IMR-90 (cell line): ENCODE results near the gene TSPAN19. TPM values are rescaled to one million over a fixed set of nuclear protein-coding genes. Genes with fewer than 3 reads are reported as not detected.

ENCODE experiments used
- ATAC-seq: fragments of 200-7000 bp; cut with Tn5 transposase; 2 replicates; pipeline ENCODE4 v1.9.1; 2020; ENCODE audit warnings: low read depth, mild to moderate bottlenecking, moderate library complexity
- BruUV-seq: library from RNA; stranded (reverse); fragments of 400-500 nt; replicated peaks from 2 replicates; lab custom pipeline; 2021; lab: Mats Ljungman, UMichigan
- CTCF ChIA-PET: fragments of 300-600 bp; formaldehyde crosslinking; extraction: SDS; loops from one replicate; lab custom pipeline; 2021; ENCODE audit warnings: antibody characterized with exemption; lab: Yijun Ruan, JAX
- POLR2A ChIA-PET: fragments of 300-600 bp; sonication (Branson Sonifier 250); formaldehyde crosslinking; loops from one replicate; lab custom pipeline; 2022; ENCODE audit warnings: antibody characterized with exemption; ENCODE audit not compliant: unreplicated experiment; lab: Charles Lee
- DNase-seq: peaks from one replicate; pipeline ENCODE4 v3.0.0; 2013
- H2AFZ ChIP-seq: replicated peaks from 2 replicates; pipeline ENCODE3; 2013; ENCODE audit warnings: low read length, mild to moderate bottlenecking; ENCODE audit not compliant: poor library complexity
- H2AK5ac ChIP-seq: 2 replicates; pipeline ENCODE4 v1.6.1; 2013; ENCODE audit warnings: low read depth, low read length, inconsistent platforms
- H2AK9ac ChIP-seq: replicated peaks from 2 replicates; pipeline ENCODE3; 2013; ENCODE audit warnings: mild to moderate bottlenecking, low read depth, low read length, moderate library complexity; ENCODE audit not compliant: poor library complexity
- H2BK120ac ChIP-seq: 2 replicates; pipeline ENCODE4 v1.6.1; 2013; ENCODE audit warnings: low read depth, low read length, inconsistent platforms
- H2BK15ac ChIP-seq: 3 replicates; pipeline ENCODE4 v1.6.1; 2013; ENCODE audit warnings: low read depth, low read length, inconsistent platforms
- H2BK20ac ChIP-seq: 2 replicates; pipeline ENCODE4 v1.6.1; 2013; ENCODE audit warnings: low read depth, mild to moderate bottlenecking, inconsistent platforms, low read length, moderate library complexity
- H2BK5ac ChIP-seq: 2 replicates; pipeline ENCODE4 v1.6.1; 2013; ENCODE audit warnings: mild to moderate bottlenecking, low read depth, low read length, inconsistent platforms; ENCODE audit not compliant: poor library complexity, severe bottlenecking
- H3K14ac ChIP-seq: replicated peaks from 2 replicates; pipeline ENCODE4 v1.6.1; 2013; ENCODE audit warnings: low read depth, low read length, inconsistent platforms
- H3K18ac ChIP-seq: 2 replicates; pipeline ENCODE4 v1.6.1; 2013; ENCODE audit warnings: low read depth, low read length, control low read depth
- H3K23ac ChIP-seq: 2 replicates; pipeline ENCODE4 v1.6.1; 2013; ENCODE audit warnings: low read depth, low read length, inconsistent platforms
- H3K27ac ChIP-seq: 2 replicates; pipeline ENCODE4 v1.5.1; 2013; ENCODE audit warnings: mild to moderate bottlenecking, control low read depth, low read length; ENCODE audit not compliant: insufficient read depth
- H3K27me3 ChIP-seq: 2 replicates; pipeline ENCODE4 v1.6.1; 2013; ENCODE audit warnings: low read length; ENCODE audit not compliant: control insufficient read depth, insufficient read depth
- H3K36me3 ChIP-seq: 2 replicates; pipeline ENCODE4 v1.6.1; 2013; ENCODE audit warnings: low read length, mixed read lengths; ENCODE audit not compliant: control insufficient read depth, insufficient read depth
- H3K4ac ChIP-seq: 2 replicates; pipeline ENCODE4 v1.6.1; 2013; ENCODE audit warnings: low read depth, low read length, inconsistent platforms
- H3K4me1 ChIP-seq: 2 replicates; pipeline ENCODE4 v1.6.1; 2013; ENCODE audit warnings: low read length, mixed read lengths; ENCODE audit not compliant: control insufficient read depth, insufficient read depth
- H3K4me2 ChIP-seq: 2 replicates; pipeline ENCODE4 v1.6.1; 2013; ENCODE audit warnings: low read depth, mild to moderate bottlenecking, control low read depth, low read length, moderate library complexity
- H3K4me3 ChIP-seq: 2 replicates; pipeline ENCODE4 v1.5.1; 2013; ENCODE audit warnings: low read depth, mild to moderate bottlenecking, control low read depth, low read length, moderate library complexity; ENCODE audit not compliant: insufficient read depth
- H3K56ac ChIP-seq: 2 replicates; pipeline ENCODE4 v1.6.1; 2013; ENCODE audit warnings: low read length, inconsistent platforms; ENCODE audit not compliant: insufficient read depth; ENCODE audit errors: extremely low read depth
- H3K79me1 ChIP-seq, 2 experiments: 2 replicates each; pipeline ENCODE4 v1.6.1; 2013; ENCODE audit warnings: low read length in 2 of 2, inconsistent platforms in 1 of 2, low read depth in 1 of 2
- H3K9ac ChIP-seq: 2 replicates; pipeline ENCODE4 v1.6.1; 2013; ENCODE audit warnings: low read depth, low read length, control low read depth
- H3K9me1 ChIP-seq: 2 replicates; pipeline ENCODE4 v1.6.1; 2013; ENCODE audit warnings: low read length, inconsistent platforms; ENCODE audit not compliant: insufficient read depth
- H3K9me3 ChIP-seq: 2 replicates; pipeline ENCODE4 v1.6.1; 2013; ENCODE audit warnings: low read length; ENCODE audit not compliant: control insufficient read depth, insufficient read depth
- H4K20me1 ChIP-seq: 2 replicates; pipeline ENCODE4 v1.6.1; 2013; ENCODE audit warnings: low read length, inconsistent platforms; ENCODE audit not compliant: insufficient read depth
- H4K5ac ChIP-seq: 2 replicates; pipeline ENCODE4 v1.6.1; 2013; ENCODE audit warnings: mild to moderate bottlenecking, low read depth, low read length, control low read depth
- H4K8ac ChIP-seq, 2 experiments: 2 replicates each; pipeline ENCODE4 v1.6.1; 2013; ENCODE audit warnings: low read depth in 2 of 2, low read length in 2 of 2, control low read depth in 1 of 2, inconsistent platforms in 1 of 2
- H4K91ac ChIP-seq: 2 replicates; pipeline ENCODE4 v1.6.1; 2013; ENCODE audit warnings: low read depth, low read length, inconsistent platforms; ENCODE audit not compliant: insufficient read depth
- BHLHE40 ChIP-seq: fragments of 150-350 bp; IDR thresholded peaks from 2 replicates; pipeline ENCODE4 v1.6.1; 2016; ENCODE audit warnings: mild to moderate bottlenecking, low read depth, low read length
- CEBPB ChIP-seq: IDR thresholded peaks from 2 replicates; pipeline ENCODE4 v1.6.1; 2012; ENCODE audit warnings: low read depth, low read length, improper control_type of control experiment
- CTCF ChIP-seq: conservative IDR thresholded peaks from 2 replicates; pipeline ENCODE4 v1.5.1; 2012; ENCODE audit warnings: mild to moderate bottlenecking, low read depth, low read length, improper control_type of control experiment
- FOS ChIP-seq: fragments of 150-350 bp; IDR thresholded peaks from 2 replicates; pipeline ENCODE4 v1.6.1; 2016; ENCODE audit warnings: low read depth, low read length
- MAFK ChIP-seq: IDR thresholded peaks from 2 replicates; pipeline ENCODE4 v1.6.1; 2012; ENCODE audit warnings: low read depth, low read length, improper control_type of control experiment
- MAZ ChIP-seq: IDR thresholded peaks from 2 replicates; pipeline ENCODE4 v1.6.1; 2012; ENCODE audit warnings: low read depth, mild to moderate bottlenecking, low read length, improper control_type of control experiment, moderate library complexity, borderline replicate concordance
- MXI1 ChIP-seq: IDR thresholded peaks from 2 replicates; pipeline ENCODE4 v1.6.1; 2012; ENCODE audit warnings: low read depth, mild to moderate bottlenecking, low read length, moderate library complexity, borderline replicate concordance
- NFE2L2 ChIP-seq: fragments of 150-350 bp; IDR thresholded peaks from 2 replicates; pipeline ENCODE4 v1.6.1; 2016; ENCODE audit warnings: low read depth, mild to moderate bottlenecking, low read length
- POLR2A ChIP-seq: IDR thresholded peaks from 2 replicates; pipeline ENCODE4 v1.6.1; 2012; ENCODE audit warnings: mild to moderate bottlenecking, low read depth, low read length
- RAD21 ChIP-seq: IDR thresholded peaks from 2 replicates; pipeline ENCODE4 v1.6.1; 2012; ENCODE audit warnings: low read length, improper control_type of control experiment
- RFX5 ChIP-seq: IDR thresholded peaks from 2 replicates; pipeline ENCODE4 v1.8.0; 2012; ENCODE audit warnings: low read depth, mild to moderate bottlenecking, low read length, moderate library complexity
- SMC3 ChIP-seq: fragments of 150-350 bp; IDR thresholded peaks from 2 replicates; pipeline ENCODE4 v1.6.1; 2016; ENCODE audit warnings: low read depth, mild to moderate bottlenecking, antibody characterized with exemption, low read length, moderate library complexity
- USF2 ChIP-seq: fragments of 150-350 bp; IDR thresholded peaks from 2 replicates; pipeline ENCODE4 v1.6.1; 2017; ENCODE audit warnings: mild to moderate bottlenecking, antibody characterized with exemption, low read length, low read depth
- WGBS, 2 experiments: methylation state at CpG; one replicate each; pipeline versions ENCODE4 v1.1.5 to v1.1.7; 2013; ENCODE audit warnings: missing lambda C conversion rate in 2 of 2; ENCODE audit not compliant: insufficient read length in 1 of 2; ENCODE audit errors: extremely low coverage in 2 of 2; 5-methylcytosine and 5-hydroxymethylcytosine counted together
- dilution Hi-C: fragments of 300-500 bp; cut with HindIII; formaldehyde crosslinking; loops from one replicate; pipeline ENCODE4 v1.14.3; 2018; ENCODE audit warnings: low sequenced_read_pairs; ENCODE audit not compliant: unreplicated experiment
- in situ Hi-C: fragments of 300-500 bp; cut with MboI; formaldehyde crosslinking; loops from 3 replicates; pipeline ENCODE4 v1.14.3; 2019; ENCODE audit warnings: low sequenced_read_pairs, inconsistent platforms, mixed read lengths
- intact Hi-C: fragments of 100-400 bp; cut with micrococcal nuclease; formaldehyde crosslinking; loops from 2 replicates; pipeline ENCODE4 v1.10.0; 2022
- polyA plus RNA-seq, 3 experiments: library from polyadenylated mRNA; depleted of rRNA; stranded (reverse); fragments of >200 nt; gene quantifications; 2 replicates each; pipeline ENCODE4 v1.2.3, GENCODE V29; 2012; ENCODE audit warnings: low replicate concordance in 1 of 3
- total RNA-seq: library from RNA; depleted of rRNA; stranded (reverse); fragments of >200 nt; gene quantifications from 2 replicates; pipeline ENCODE4 v1.2.3, GENCODE V29; 2012
- TF ChIP-seq, protein P1 (sequence below): fragments of 150-350 bp; IDR thresholded peaks from 2 replicates; pipeline ENCODE4 v1.6.1; 2016; ENCODE audit warnings: low read depth, mild to moderate bottlenecking, low read length, moderate library complexity, borderline replicate concordance

TSPAN19 gene
- total and polyA plus RNA-seq, 2 of the 4 experiments (the other 2 are of a cell fraction): not detected

DNA sequence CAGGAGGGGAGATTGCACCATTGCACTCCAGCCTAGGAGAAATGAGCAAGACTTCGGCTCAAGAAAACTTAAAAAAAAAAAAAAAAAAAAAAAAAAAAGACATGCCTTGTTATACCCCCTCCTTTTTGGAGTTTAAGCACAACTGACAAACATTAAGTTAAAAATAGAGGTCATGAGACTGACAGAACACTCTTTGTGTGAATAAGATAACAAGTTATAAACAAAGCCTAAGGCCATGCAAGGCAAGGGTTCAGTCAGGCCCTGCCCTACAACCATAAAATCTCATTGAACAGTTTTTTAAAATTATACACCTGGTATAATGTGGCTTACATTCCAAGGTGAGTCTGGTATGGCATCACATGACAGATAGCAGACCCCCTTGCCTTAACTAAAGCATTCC, 39.3 kb downstream of the TSPAN19 start:
- BruUV-seq: no TSS peak
- Histone ChIP-seq H3K9ac (no peak overlapping the region), H4K20me1 (no peaks in the 10 kb centered on the region), H3K14ac (peak overlapping the region; percentile 59; the same call in 1 of the 2 replicates), H2BK20ac (no peak overlapping the region; the same call in 1 of the 2 replicates), H3K4ac (no peak overlapping the region), H2AFZ (no peak overlapping the region), H3K9me1 (peaks cover 5% of the 10 kb centered on the region; the same call in 1 of the 2 replicates), H3K4me1 (peaks cover 10% of the 10 kb centered on the region), H3K56ac (no peak overlapping the region), H3K4me3 (no peak overlapping the region), H3K36me3 (no peaks in the 10 kb centered on the region), H2AK9ac (no peak overlapping the region), H3K23ac (no peak overlapping the region), H3K9me3 (no peaks in the 10 kb centered on the region), H4K8ac (no peak overlapping the region), H3K18ac (peak overlapping the region; percentile 36; the same call in 1 of the 2 replicates), H2BK15ac (peak overlapping the region; percentile 91; the same call in 1 of the 3 replicates), H2BK5ac (no peak overlapping the region), H2AK5ac (no peak overlapping the region), H3K27me3 (no peaks in the 10 kb centered on the region), H3K27ac (no peak overlapping the region), H3K4me2 (no peak overlapping the region), H4K5ac (no peak overlapping the region), H2BK120ac (peak overlapping the region; percentile 32; the same call in 1 of the 2 replicates), H4K91ac (no peak overlapping the region), H3K79me1 (no peaks in the 10 kb centered on the region)
- ChIA-PET POLR2A (no interaction called here), CTCF (interaction anchor here (0.5 kb wide), 1 partner anchor 52 kb away, joined by 3 read pairs; no protein-coding TSS in a partner anchor)
- in situ Hi-C loops (no loop called here), intact Hi-C loops (no loop called here), dilution Hi-C loops (no loop called here)
- ATAC-seq (no peak), DNase-seq (no peak)
- WGBS, 2 experiments: no CpG with 5 or more reads among the region's 1 CpG
- no peak for TF ChIP-seq FOS
- TF ChIP-seq RAD21: no peak
- TF ChIP-seq USF2: no peak
- TF ChIP-seq MAZ: no peak
- no peak for TF ChIP-seq SMC3
- no peak for TF ChIP-seq CTCF
- no peak for TF ChIP-seq POLR2A
- TF ChIP-seq RFX5: no peak
- TF ChIP-seq BHLHE40: no peak
- no peak for TF ChIP-seq NFE2L2
- no peak for TF ChIP-seq MAFK
- TF ChIP-seq, protein P1, sequence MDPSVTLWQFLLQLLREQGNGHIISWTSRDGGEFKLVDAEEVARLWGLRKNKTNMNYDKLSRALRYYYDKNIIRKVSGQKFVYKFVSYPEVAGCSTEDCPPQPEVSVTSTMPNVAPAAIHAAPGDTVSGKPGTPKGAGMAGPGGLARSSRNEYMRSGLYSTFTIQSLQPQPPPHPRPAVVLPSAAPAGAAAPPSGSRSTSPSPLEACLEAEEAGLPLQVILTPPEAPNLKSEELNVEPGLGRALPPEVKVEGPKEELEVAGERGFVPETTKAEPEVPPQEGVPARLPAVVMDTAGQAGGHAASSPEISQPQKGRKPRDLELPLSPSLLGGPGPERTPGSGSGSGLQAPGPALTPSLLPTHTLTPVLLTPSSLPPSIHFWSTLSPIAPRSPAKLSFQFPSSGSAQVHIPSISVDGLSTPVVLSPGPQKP: no peak
- TF ChIP-seq MXI1: no peak
- no peak for TF ChIP-seq CEBPB
